NCI-H69 (cell line): ENCODE results near the gene PPM1L.

ENCODE experiments used
- DNase-seq: peaks from one replicate; lab custom pipeline; 2025; lab: John Stamatoyannopoulos, UW

Gene PPM1L

DNA sequence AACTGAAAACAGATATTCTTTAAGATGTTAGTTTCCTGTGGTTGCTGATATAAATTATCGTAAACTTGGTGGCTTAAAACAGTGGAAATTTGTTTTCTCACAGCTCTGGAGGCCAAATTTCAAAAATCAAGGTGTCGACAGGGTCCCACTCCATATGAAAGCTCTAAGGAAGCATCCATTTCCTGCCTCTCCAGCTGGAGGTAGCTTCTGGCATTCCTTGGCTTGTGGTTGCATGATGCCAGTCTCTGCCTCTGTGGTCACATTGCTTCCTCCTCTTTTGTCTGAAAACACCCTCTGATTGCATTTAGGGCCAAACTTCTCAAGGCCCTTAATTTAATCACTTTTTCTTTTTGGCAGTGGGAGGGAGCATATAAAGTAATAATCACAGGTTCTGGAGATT, 96.8 kb downstream of the PPM1L start:
- no peak for DNase-seq

DNA sequence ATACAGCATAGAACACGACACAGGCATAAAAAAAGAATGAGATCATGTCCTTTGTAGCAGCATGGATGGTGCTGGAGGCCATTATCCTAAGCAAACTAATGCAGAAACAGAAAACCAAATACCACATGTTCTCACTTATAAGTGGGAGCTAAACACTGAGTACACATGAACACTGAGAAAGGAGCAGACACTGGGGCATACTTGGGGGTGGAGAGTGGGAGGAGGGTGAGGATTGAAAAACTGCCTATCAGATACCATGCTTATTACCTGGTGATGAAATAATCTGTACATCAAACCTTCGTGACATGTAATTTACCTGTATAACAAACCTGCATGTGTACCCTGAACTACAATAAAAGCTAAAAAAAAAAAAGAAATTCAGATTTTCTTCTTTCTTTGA, 100.4 kb downstream of the PPM1L start:
- DNase-seq = peak; percentile 86

DNA sequence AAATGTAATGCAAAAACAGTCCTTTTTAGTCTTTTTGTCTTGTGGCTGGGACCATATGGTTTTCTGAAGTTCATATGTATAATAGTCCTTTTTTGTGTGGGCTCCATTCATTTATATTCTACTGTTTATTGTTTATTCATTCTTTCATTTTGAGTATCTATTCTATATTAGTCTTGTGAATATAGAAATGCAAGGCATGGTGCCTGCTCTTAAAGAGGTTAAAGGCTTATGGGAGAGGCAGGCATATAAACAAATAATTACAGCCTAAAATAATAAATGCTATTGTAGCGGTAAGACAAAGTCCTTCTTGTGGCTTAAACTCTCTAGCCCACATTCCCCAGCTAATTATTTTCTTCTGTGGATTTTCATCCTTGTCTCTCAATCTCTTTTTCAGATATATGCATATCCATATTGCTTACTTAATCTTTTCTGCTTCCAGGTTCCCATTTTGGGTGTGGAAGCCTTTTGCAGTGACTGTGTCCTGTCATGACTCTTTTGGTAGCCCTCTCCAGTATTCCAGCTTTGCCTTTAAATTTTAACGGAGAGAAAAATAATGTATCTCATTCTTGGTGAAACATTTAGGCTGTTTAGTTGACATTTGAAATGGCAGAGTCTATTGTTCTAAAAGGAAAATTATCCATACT, 101.6 kb downstream of the PPM1L start:
- peak; percentile 15 for DNase-seq

DNA sequence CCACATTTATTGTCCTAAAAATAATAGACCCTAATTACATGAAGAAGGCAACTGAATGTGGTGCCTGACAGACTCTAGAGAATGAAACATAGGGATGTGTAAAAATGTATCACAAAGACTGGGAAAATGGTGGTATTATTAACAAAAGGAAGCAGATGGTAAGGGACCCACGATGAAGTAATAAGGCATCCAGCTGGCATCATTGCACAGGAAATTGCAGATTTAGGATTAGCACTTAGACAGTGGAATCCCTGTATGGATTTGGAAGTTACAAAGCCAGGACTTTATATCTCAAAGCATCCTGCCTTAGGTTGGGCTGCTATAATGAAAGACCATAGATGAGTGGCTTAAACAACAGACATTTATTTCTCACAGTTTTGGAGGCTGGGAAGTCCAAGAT, 104.3 kb downstream of the PPM1L start:
- DNase-seq = peak; percentile 88

DNA sequence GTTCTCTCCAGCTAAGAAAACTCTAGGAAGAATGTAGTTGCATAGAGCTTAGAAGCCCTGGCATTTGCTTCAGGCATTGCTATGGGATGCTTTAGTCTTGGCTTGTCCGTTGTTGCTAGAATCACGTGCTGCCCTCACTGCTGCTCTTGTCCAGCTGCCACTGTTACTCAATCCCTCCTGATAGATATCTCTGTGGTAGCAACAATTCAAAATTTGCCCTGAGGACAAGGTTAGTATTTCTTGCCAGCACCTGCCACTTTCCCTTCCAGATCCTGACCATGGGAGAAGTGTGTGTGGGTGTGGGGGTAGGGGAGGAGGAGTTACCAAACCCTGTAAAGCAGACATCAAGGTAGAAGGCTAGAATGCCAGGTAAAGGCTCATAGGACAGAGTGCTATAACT, 113.8 kb downstream of the PPM1L start:
- peak; percentile 96 for DNase-seq

DNA sequence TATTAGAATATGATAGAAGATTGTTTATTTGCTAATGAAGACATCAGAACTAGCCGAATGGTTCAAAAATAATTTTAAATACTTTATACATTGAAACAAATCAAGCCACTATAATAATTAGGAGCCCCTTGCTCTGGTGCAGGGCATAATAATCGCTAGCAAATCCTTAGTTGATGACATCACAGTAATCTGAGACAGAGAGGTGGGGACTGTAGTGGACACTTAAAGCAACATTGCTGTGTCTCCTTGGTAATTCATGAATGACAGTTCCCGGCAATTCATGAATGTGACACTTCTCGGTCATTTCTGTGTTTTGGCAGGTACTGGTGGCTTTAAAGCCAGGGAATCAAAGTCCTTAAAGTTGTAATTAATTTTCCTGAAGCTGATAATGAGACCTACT, 114.3 kb downstream of the PPM1L start:
- DNase-seq = peak; percentile 87

DNA sequence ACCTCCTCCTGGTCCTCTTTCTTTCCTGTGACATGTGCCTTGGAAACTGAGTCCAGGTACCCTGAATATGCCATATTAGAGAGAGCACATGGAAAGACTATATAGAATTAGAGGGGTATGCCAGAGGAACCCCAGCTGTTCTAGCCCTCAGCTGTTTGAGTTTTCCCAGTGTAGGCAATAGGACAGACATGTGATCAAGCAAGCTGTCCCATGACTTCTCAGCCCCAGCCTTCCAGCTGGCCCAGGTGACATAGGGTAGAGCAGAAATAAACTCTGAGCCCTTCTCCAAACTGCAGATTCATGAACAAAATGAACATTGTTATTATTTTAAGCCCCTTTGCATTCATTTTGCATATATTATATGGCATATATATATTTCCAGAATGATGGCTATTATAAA, 118.7 kb downstream of the PPM1L start:
- DNase-seq = no peak

DNA sequence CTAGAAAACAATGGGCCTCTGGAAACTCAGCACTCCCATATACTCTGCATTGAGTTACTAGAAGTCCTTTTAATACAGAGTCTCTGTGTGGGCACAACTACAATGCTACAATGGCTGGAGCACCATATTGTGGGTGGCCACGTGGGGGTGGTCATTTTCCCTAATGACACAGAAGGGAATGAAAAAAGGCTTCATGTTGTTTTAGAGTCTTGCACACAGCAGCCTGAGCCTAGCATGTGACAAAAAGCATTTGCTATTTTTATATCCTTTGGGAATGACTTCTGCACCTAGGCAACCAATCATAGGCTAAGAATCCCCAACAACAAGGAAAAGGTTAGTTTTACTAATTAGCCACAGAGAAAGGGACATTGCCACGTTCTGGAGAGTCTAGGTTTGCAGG, 120.6 kb downstream of the PPM1L start:
- DNase-seq = peak; percentile 59

DNA sequence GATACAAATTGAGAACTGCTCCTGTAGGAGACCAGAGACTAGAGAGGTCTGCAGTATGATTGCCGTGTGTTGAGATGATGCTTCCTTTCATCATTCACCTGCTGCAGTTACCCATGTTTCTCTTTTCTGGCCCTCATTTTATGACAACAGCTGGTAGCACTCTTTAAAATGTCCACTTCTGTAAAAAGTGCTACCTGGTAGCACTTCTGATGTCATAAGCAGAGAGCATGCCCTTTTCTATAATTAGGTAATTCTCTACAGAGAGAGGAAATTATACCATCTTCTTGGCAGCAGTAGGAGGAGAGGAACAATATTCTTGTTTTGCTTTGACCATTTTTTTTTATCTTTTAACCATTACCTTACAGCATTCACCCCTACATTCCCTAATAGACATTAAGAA, 123.8 kb downstream of the PPM1L start:
- peak; percentile 61 for DNase-seq

DNA sequence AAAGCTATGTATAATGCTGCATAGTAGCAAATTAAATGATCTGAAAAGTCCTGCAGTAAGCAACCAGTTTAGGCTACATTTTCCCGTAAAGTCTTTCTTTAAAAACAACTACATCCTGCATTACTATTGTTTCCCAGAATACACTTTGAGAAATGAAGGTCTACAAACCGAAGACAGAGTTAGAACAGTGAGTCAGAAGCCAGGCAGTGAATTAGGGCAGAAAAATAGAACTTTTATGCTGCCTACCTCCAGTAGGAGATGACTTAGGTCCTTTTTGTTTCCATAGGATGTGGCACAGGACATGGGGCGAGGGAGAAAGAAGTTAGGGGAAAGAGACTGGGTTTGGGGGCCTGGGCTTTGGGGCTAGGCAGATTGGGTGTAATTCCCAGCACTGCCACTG, 127.3 kb downstream of the PPM1L start:
- no peak for DNase-seq

DNA sequence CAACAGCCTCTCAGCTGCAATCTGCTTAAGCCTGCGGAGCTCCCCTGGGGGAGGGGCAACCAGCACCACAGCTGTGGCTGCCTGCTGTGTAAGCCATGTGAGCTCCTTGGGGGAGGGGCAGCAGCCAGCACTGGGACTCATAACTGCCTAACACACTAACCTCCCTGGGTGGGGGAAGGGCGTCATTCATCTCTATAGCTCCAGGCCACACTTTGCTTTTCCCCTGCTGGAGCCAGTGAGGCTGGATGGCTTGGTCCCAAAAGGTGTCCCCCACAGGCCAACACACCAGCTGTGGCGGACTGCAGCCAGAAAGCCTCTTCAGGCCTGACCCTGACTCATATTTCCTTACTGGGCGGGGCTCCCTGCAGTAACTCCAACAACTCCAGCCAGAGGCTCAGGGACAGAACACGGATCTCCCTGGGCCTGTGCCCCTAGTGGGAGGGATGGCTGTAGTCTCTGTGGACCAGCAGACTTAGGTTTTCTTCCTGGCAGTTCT, 129.8 kb downstream of the PPM1L start:
- DNase-seq = peak; percentile 96

DNA sequence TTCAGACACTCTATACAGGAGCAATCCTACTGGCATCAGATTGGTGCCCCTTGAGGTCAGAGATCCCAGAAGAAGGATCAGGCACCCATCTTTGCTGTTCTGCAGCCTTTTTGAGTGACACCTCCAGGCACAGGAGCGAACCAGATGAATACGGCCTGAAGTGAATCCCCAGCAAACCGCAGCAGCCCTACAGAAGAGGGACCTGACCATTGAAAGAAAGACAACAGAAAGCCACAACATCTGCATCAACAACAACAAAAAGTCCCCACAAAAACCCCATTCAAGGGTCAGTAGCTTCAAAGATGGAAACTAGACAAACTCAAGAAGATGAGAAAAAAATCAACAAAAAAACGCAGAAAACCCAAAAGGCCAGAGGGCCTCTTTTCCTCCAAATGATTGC, 130.4 kb downstream of the PPM1L start:
- DNase-seq = no peak

DNA sequence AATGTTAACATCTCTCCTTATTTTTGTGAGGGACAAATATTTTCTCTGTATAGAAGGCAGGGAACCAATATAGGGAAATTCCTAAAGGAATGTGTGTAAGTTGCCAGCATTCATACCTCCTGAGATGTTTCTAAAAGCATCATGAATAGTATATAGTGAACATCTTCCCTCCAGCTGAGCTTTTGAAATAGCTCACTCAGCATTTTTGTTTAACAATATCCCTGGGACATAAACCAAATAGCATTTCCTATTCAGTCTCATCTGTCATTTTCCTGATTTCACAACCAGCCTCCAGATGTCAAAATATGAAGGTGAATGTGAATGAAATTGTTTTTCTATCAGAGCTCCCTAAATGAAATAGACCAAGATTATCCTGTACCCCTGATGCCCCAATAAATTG, 137.2 kb downstream of the PPM1L start:
- DNase-seq = peak; percentile 23

DNA sequence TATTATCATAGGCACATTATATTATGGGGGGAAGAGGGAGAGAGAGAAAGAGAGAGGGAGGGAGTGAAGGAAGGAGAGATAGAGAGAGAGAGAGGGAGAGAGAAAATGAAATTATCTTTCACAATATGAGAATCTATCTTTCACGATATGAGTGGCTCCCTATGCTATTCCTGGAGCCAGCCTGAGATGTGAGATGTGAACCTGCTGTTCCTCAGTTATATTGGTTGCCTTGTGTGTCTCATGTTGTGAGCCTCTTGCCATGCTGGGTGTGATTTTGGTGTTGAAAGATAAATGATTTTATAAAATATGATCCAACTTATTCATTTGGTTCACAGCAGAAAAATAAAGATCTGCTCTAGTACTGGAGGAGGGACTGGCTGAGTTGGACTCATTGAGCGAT, 148.7 kb downstream of the PPM1L start:
- no peak for DNase-seq

DNA sequence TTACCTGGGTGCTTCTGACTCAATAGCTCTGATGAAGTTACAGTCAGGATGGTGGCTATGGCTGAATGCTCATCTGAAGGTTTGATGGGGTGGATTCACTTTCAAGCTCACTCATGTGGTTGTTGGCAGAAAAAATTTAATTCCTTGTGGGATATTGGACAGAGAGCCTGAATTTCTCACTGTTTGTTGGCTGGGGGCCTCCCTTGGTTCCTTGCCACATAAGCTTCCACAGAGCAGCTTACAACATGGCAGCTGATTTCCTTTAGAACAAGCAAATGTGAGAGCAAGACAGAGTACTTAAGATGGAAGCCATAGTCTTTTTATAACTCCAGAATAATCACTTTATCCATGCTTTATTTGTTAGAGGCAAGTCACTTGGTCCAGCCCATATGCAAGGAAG, 150.6 kb downstream of the PPM1L start:
- no peak for DNase-seq

DNA sequence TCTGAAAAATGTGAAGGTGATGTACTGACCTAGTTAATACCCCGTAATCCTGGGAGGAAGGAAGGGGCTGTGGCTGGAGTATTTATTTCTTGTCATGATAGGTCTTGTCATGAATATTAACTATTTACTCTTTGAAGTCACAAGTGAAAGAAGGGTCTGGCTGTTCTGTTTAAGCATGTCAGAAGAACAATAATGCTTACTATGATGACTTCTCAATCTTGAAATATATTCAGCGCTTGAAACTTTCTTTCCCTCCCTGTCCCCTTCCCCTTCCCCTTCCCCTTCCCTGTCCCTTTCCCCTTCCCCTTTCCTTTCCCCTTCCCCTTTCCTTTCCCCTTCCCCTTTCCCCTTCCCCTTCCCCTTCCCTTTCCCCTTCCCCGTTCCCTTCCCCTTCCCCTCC, 153.9 kb downstream of the PPM1L start:
- no peak for DNase-seq

DNA sequence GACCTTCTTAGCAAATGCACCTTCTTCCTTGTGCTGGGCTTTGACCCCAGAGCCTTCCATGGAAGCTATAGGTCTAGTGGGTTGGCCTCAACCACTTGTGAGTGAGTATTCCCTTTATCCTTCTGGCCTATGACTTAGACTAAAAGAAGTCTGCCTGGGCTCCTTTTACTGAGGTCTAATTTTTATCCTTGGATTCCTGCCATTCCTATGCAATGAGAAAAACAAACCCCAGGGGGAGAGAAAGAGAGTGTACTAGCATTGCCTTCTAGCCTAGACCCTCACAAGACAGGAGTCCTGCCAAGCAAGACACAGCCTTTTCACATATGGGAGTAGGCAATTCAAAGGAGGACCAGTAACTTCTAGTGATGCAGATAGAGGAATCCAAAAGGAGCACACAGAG, 155.4 kb downstream of the PPM1L start:
- no peak for DNase-seq

DNA sequence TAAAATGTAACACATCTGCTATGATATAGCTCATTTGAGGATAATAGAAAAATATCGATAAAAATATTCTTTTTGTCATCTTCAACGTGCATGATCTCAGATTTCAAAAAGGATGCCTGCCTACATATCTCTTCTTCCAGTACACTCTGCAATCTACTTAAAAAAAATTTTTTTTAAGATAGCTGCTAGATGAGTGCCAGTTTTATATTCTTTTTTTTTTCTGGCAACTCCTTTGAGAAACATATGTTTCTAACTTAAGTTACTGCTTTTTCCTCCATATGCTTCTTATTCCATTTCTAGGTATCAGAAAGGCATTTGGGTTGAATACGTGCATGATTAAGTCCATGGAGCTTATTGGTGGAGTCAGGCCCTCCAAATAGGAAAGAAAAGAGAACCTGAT, 160.4 kb downstream of the PPM1L start:
- DNase-seq = no peak

DNA sequence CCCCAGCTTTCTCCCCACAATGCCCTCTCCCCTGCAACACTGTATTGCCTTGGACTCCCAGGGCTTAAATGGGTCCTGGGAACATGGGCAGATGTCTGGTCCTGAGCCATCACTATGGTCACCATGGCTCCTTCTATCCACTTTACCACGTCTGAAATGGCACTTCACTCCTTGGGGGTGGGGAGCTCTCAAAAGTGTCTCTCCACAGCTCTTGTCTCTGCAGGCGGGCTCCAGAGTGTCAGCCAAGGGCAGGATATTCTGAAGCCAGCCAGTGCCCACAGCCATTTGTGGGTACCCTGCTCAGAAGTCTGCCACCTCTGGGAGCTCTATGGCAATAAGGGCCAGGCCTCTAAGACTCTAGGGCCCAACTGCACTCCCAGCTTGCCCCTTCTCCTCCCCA, 163.9 kb downstream of the PPM1L start:
- DNase-seq = peak; percentile 51

DNA sequence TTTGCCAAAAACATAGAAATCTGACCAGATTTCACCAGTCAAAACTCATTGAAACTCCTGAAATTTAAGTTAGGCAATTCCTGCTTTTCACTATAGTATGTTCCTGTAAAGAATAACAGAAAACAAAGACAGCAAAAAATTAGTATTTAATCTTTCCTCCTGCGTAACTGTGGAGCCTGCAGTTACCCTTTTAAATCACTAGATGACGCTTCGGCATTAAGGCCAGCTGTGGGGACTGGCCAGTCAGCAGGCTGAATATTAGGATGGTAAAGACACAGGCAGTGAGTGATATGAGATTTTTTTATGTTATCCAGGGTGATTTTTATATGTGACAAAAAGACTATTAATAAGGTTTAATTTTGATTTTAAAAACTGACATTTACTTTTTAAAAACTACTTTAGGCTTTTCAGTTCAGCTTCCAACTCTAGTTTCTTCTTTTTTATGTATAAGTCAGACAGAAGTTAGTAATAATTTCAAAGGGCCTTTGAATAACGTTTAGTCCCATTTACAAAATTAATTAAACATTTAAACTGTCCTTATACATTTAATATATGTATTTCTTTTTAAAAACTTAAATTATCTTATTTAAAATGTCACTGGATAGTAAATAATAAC, 165.1 kb downstream of the PPM1L start:
- peak; percentile 59 for DNase-seq

DNA sequence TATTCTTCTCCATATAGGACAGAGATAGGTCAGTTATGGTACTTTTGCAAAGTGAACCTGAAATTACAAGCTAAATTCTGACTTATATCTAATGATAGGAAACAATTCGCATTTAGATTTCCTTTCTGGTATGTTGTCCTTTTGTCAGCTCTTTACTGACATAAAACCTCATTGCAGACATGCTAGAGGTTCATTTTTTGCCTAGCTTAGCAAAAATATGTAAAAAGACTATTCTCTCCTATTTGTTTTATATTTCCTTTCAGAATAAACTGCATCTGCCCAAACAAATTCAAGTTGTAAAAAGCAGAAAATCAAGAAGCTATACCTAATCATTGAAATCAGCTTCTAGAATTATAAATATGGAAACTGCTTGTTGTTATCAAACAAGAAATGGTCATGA, 168.7 kb downstream of the PPM1L start:
- no peak for DNase-seq

DNA sequence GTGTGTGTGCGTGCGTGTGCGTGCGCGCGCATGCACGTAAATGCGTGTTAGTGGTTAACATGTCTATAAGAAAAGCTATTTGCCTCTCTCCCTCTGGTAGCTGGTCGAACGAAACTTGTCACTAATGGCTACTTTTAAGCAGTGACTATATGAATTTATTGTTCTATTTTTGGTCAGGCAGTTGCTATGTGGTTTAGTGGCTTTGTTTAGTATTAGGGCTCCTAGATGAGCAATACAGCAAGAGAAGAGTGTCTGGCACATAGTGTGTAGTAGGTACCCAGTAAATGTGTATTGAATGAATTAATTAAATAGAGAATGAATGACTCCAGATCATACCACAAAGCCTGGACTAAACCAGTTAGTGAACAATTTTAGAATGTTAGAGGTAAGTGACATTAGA, 171.6 kb downstream of the PPM1L start:
- no peak for DNase-seq

DNA sequence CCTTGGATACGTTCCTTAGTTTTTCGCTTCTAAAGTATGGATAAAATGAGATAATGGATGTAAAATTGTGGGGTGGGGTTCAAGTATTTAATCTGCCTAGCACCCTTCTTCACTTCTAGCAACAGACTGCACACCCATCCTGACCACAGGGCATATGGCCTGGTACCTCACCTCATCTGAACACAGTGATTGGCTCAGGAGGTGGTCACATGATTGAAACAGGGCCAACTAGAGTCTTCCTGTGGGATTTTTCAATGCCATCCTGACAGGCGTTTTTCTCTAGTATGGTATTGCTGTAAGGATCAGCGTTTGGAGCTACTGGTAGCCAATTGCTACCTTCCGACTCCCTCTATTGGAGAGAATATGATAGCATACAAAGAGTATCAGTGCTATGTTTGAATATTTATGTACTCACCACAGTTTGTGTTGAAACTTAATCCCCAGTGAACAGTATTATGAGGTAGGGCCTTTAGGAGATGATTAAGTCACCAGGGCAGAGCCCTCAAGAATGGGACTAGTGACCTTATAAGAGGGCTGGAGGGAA, 172.2 kb downstream of the PPM1L start:
- peak; percentile 72 for DNase-seq

DNA sequence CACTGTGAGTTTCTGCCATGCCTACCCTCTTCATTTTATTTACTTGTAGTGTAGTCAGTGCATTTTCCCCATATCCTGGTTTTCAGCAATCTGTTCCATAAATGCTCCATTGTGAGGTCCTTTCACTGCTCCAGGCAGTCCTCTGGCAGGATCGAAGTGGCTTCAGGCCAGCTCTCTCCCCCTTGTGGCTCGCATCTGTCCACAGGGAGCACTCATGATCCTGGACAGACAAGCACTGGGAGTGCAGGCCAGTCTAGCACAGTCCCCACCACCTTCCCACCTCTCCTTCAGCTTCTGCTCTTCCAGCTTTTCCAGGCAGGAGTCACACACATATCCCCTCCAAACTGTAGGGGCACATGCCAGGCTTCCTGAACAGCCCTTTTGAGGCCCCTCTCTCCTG, 173.6 kb downstream of the PPM1L start:
- DNase-seq = peak; percentile 78
